Astrocyte (in vitro differentiated cells and primary cell): ENCODE data around the gene HSD3B7. TPM values are rescaled to one million over a fixed set of nuclear protein-coding genes. Genes with fewer than 3 reads are reported as not detected.

Experiments used
- DNase-seq: peaks from one replicate; pipeline ENCODE4 v3.0.0-alpha.2; 2010; ENCODE audit warnings: low read depth
- FAIRE-seq: peaks from 2 replicates; lab custom pipeline; 2011; peaks lifted over from hg19 to GRCh38; lab: Jason Lieb, UNC
- H2AFZ ChIP-seq: 2 replicates; pipeline ENCODE4 v1.6.0; 2012; ENCODE audit warnings: low read depth, low read length, inconsistent platforms
- H3K27ac ChIP-seq: 2 replicates; pipeline ENCODE4 v1.5.1; 2011; ENCODE audit warnings: low read depth, low read length, inconsistent platforms
- H3K27me3 ChIP-seq: 2 replicates; pipeline ENCODE4 v1.6.0; 2011; ENCODE audit warnings: low read length, inconsistent platforms; ENCODE audit not compliant: insufficient read depth
- H3K36me3 ChIP-seq: 2 replicates; pipeline ENCODE4 v1.5.1; 2011; ENCODE audit warnings: low read length, inconsistent platforms; ENCODE audit not compliant: insufficient read depth
- H3K4me1 ChIP-seq: 2 replicates; pipeline ENCODE4 v1.5.1; 2011; ENCODE audit warnings: low read length, inconsistent platforms; ENCODE audit not compliant: insufficient read depth
- H3K4me2 ChIP-seq: 2 replicates; pipeline ENCODE4 v1.6.0; 2012; ENCODE audit warnings: low read length, inconsistent platforms
- H3K4me3 ChIP-seq: 2 replicates; pipeline ENCODE4 v1.5.1; 2011; ENCODE audit warnings: low read depth, mild to moderate bottlenecking, low read length, inconsistent platforms; ENCODE audit not compliant: insufficient read depth
- H3K79me2 ChIP-seq: 2 replicates; pipeline ENCODE4 v1.6.0; 2012; ENCODE audit warnings: mild to moderate bottlenecking, low read length, inconsistent platforms; ENCODE audit not compliant: insufficient read depth
- H3K9ac ChIP-seq: 2 replicates; pipeline ENCODE4 v1.6.0; 2012; ENCODE audit warnings: mild to moderate bottlenecking, low read length, inconsistent platforms
- H3K9me3 ChIP-seq: 2 replicates; pipeline ENCODE4 v1.5.1; 2012; ENCODE audit warnings: low read depth, mild to moderate bottlenecking, low read length, inconsistent platforms; ENCODE audit not compliant: insufficient read depth
- H4K20me1 ChIP-seq: 2 replicates; pipeline ENCODE4 v1.6.0; 2012; ENCODE audit warnings: low read length, inconsistent platforms; ENCODE audit not compliant: insufficient read depth
- H3K27ac Mint-ChIP-seq: one replicate; pipeline ENCODE4 v1.8.0; 2021; ENCODE audit warnings: mild to moderate bottlenecking, mixed read lengths; ENCODE audit not compliant: unreplicated experiment
- H3K27me3 Mint-ChIP-seq: one replicate; pipeline ENCODE4 v1.8.0; 2021; ENCODE audit warnings: low read depth, mixed read lengths; ENCODE audit not compliant: unreplicated experiment
- H3K36me3 Mint-ChIP-seq: one replicate; pipeline ENCODE4 v1.8.0; 2021; ENCODE audit warnings: low read depth, mixed read lengths; ENCODE audit not compliant: unreplicated experiment
- H3K4me1 Mint-ChIP-seq: one replicate; pipeline ENCODE4 v1.8.0; 2021; ENCODE audit warnings: low read depth, mixed read lengths; ENCODE audit not compliant: unreplicated experiment
- H3K4me3 Mint-ChIP-seq: one replicate; pipeline ENCODE4 v1.8.0; 2021; ENCODE audit warnings: mild to moderate bottlenecking, moderate library complexity, mixed read lengths; ENCODE audit not compliant: unreplicated experiment
- H3K9me3 Mint-ChIP-seq: one replicate; pipeline ENCODE4 v1.8.0; 2021; ENCODE audit warnings: mild to moderate bottlenecking, mixed read lengths; ENCODE audit not compliant: unreplicated experiment
- CTCF ChIP-seq: IDR thresholded peaks from 2 replicates; pipeline ENCODE4 v1.5.1; 2011; ENCODE audit warnings: low read depth, mild to moderate bottlenecking, inconsistent platforms, low read length, moderate library complexity; ENCODE audit not compliant: insufficient read depth
- EZH2 ChIP-seq: IDR thresholded peaks from 2 replicates; pipeline ENCODE4 v1.6.1; 2012; ENCODE audit warnings: mild to moderate bottlenecking, low read length, inconsistent platforms; ENCODE audit not compliant: insufficient read depth
- total RNA-seq: library from RNA; stranded (reverse); gene quantifications from 2 replicates; pipeline ENCODE4 v1.2.1, GENCODE V29; 2021

Gene HSD3B7
- total RNA-seq, 1 donor from 2014 or later: 8.3 TPM

DNA sequence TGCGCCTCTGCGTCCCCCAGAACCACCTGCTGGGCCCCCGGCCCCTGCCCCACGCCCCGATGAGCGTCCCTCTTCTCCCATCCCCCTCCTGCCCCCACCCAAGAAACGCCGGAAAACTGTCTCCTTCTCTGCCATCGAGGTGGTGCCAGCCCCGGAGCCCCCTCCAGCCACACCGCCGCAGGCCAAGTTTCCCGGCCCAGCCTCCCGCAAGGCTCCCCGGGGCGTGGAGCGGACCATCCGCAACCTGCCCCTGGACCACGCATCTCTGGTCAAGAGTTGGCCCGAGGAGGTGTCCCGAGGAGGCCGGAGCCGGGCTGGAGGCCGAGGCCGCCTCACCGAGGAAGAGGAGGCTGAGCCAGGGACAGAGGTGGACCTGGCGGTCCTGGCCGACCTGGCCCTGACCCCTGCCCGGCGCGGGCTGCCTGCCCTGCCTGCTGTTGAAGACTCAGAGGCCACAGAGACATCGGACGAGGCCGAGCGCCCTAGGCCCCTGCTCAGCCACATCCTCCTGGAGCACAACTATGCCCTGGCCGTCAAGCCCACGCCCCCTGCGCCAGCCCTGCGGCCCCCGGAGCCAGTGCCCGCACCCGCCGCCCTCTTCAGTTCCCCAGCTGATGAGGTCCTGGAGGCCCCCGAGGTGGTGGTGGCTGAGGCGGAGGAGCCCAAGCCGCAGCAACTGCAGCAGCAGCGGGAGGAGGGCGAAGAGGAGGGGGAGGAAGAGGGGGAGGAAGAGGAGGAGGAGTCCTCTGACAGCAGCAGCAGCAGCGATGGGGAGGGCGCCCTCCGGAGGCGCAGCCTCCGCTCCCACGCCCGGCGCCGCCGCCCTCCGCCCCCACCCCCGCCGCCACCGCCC is 5.6 kb upstream of the HSD3B7 start:
- Mint-ChIP-seq H3K9me3 (peaks cover 4% of the 10 kb centered on the region), H3K4me1 (no peaks in the 10 kb centered on the region), H3K4me3 (no peak overlapping the region), H3K27me3 (no peaks in the 10 kb centered on the region), H3K27ac (no peak overlapping the region), H3K36me3 (peaks cover 18% of the 10 kb centered on the region)
- Histone ChIP-seq H3K9me3 (no peaks in the 10 kb centered on the region), H3K36me3 (peaks cover 14% of the 10 kb centered on the region), H3K27ac (no peak overlapping the region), H4K20me1 (peaks cover 26% of the 10 kb centered on the region), H3K4me1 (no peaks in the 10 kb centered on the region), H3K79me2 (no peaks in the 10 kb centered on the region), H3K4me3 (no peak overlapping the region), H2AFZ (no peak overlapping the region), H3K9ac (no peak overlapping the region), H3K4me2 (no peak overlapping the region), H3K27me3 (no peaks in the 10 kb centered on the region)
- FAIRE-seq: no peak
- TF ChIP-seq EZH2 (no peak), CTCF (no peak)
- DNase-seq: no peak

DNA sequence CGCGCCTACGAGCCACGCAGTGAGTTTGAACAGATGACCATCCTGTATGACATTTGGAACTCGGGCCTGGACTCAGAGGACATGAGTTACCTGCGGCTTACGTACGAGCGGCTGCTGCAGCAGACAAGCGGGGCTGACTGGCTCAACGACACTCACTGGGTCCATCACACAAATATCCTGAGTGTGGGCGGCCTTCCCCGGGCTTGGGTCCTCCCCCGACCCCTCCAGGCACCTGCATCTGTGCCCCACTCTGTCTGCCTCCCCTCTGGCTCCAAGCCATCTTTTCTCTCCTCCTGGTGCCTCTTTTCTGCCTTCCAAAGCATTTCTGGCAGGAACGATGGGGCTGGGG is 5.0 kb upstream of the HSD3B7 start:
- Histone ChIP-seq H3K27ac (no peak overlapping the region), H3K36me3 (peaks cover 14% of the 10 kb centered on the region), H3K79me2 (no peaks in the 10 kb centered on the region), H3K4me1 (no peaks in the 10 kb centered on the region), H4K20me1 (peaks cover 29% of the 10 kb centered on the region), H2AFZ (no peak overlapping the region), H3K27me3 (no peaks in the 10 kb centered on the region), H3K9me3 (no peaks in the 10 kb centered on the region), H3K9ac (no peak overlapping the region), H3K4me3 (no peak overlapping the region), H3K4me2 (no peak overlapping the region)
- DNase-seq (no peak), FAIRE-seq (no peak)
- no peaks in the 10 kb centered on the region for H3K27me3 Mint-ChIP-seq
- TF ChIP-seq EZH2 (no peak), CTCF (no peak)
- no peak overlapping the region for H3K27ac Mint-ChIP-seq
- peaks cover 4% of the 10 kb centered on the region for H3K9me3 Mint-ChIP-seq
- H3K36me3 Mint-ChIP-seq: peaks cover 17% of the 10 kb centered on the region
- H3K4me1 Mint-ChIP-seq: no peaks in the 10 kb centered on the region
- no peak overlapping the region for H3K4me3 Mint-ChIP-seq

- Histone ChIP-seq H3K27me3 (no peaks in the 10 kb centered on the region), H4K20me1 (peaks cover 29% of the 10 kb centered on the region), H3K4me3 (no peak overlapping the region), H3K79me2 (no peaks in the 10 kb centered on the region), H3K4me2 (no peak overlapping the region), H2AFZ (no peak overlapping the region), H3K4me1 (peaks cover 4% of the 10 kb centered on the region), H3K36me3 (peaks cover 14% of the 10 kb centered on the region), H3K9me3 (no peaks in the 10 kb centered on the region), H3K27ac (no peak overlapping the region), H3K9ac (no peak overlapping the region)
- Mint-ChIP-seq H3K36me3 (peaks cover 17% of the 10 kb centered on the region), H3K9me3 (peaks cover 4% of the 10 kb centered on the region), H3K27ac (no peak overlapping the region), H3K27me3 (no peaks in the 10 kb centered on the region), H3K4me3 (no peak overlapping the region), H3K4me1 (peaks cover 4% of the 10 kb centered on the region)
- TF ChIP-seq CTCF (no peak), EZH2 (no peak)
- DNase-seq (no peak), FAIRE-seq (no peak)
These were observed 4.6 kb upstream of the HSD3B7 start for GRCh38 chr16:30980434-30980833.
